B cell (primary cell): ENCODE results near the gene WDR83. TPM values are rescaled to one million over a fixed set of nuclear protein-coding genes. Genes with fewer than 3 reads are reported as not detected.

Experiments used
- ATAC-seq: fragments of 200-7000 bp; cut with Tn5 transposase; one replicate; pipeline ENCODE4 v1.10.0; 2021; ENCODE audit warnings: low read depth, mild to moderate bottlenecking, moderate number of reproducible peaks, moderate library complexity
- CTCF ChIA-PET: fragments of 350-600 bp; sonication (Branson Sonifier 250); formaldehyde crosslinking; loops from one replicate; lab custom pipeline; 2021; ENCODE audit warnings: antibody characterized with exemption, inconsistent platforms; lab: Charles Lee
- POLR2A ChIA-PET: fragments of 350-600 bp; sonication (Branson Sonifier 250); formaldehyde crosslinking; loops from one replicate; lab custom pipeline; 2021; ENCODE audit warnings: antibody characterized with exemption; lab: Charles Lee
- DNase-seq: peaks from one replicate; pipeline ENCODE4 v3.0.0; 2013
- H2AFZ ChIP-seq: 2 replicates; pipeline ENCODE4 v1.6.1; 2012; ENCODE audit warnings: mild to moderate bottlenecking, low read depth, low read length; ENCODE audit not compliant: insufficient read depth, poor library complexity, severe bottlenecking
- H3K27ac ChIP-seq, 2 donors: 1 replicate in 1 of 2; 2 replicates in 1 of 2; pipeline ENCODE4 v1.5.1; 2012 to 2013; ENCODE audit warnings: low read length in 2 of 2, mild to moderate bottlenecking in 2 of 2, moderate library complexity in 1 of 2
- H3K27me3 ChIP-seq, 4 experiments: fragments of 200-600 bp in 1 of 4; sonication (generic) in 1 of 4; replicated peaks in 1 of 4; 1 replicate in 2 of 4; 2 replicates in 2 of 4; pipeline versions ENCODE4 v1.6.1 to v1.7.0; 2013 to 2016; ENCODE audit warnings: low read length in 3 of 4, mild to moderate bottlenecking in 2 of 4, mixed read lengths in 1 of 4, moderate library complexity in 1 of 4; ENCODE audit not compliant: insufficient read depth in 4 of 4, control insufficient read depth in 3 of 4; ENCODE audit errors: control extremely low read depth in 1 of 4
- H3K36me3 ChIP-seq, 2 experiments: replicated peaks in 1 of 2; 1 replicate in 1 of 2; 2 replicates in 1 of 2; pipeline versions ENCODE4 v1.6.1 to v1.7.1; 2013; ENCODE audit warnings: low read length in 1 of 2; ENCODE audit not compliant: insufficient read depth in 2 of 2, control insufficient read depth in 1 of 2; ENCODE audit errors: control extremely low read depth in 1 of 2, extremely low read depth in 1 of 2
- H3K4me1 ChIP-seq, 2 donors: fragments of 200-600 bp in 1 of 2; sonication (generic) in 1 of 2; 1 replicate in 1 of 2; 2 replicates in 1 of 2; pipeline versions ENCODE4 v1.5.1 to v1.6.1; 2013 to 2017; ENCODE audit warnings: low read length in 2 of 2; ENCODE audit not compliant: control insufficient read depth in 2 of 2, insufficient read depth in 2 of 2
- H3K4me2 ChIP-seq: replicated peaks from 2 replicates; pipeline ENCODE3; 2012; ENCODE audit warnings: mild to moderate bottlenecking, low read depth, low read length; ENCODE audit not compliant: poor library complexity, severe bottlenecking
- H3K4me3 ChIP-seq, 5 experiments: fragments of 200-600 bp in 1 of 5; sonication (generic) in 1 of 5; 1 replicate in 3 of 5; 2 replicates in 2 of 5; pipeline versions ENCODE4 v1.5.1 to v1.7.0; 2011 to 2016; ENCODE audit warnings: low read length in 4 of 5, mild to moderate bottlenecking in 4 of 5, low read depth in 2 of 5, control low read depth in 1 of 5, moderate library complexity in 1 of 5; ENCODE audit not compliant: insufficient read depth in 1 of 5; ENCODE audit errors: control extremely low read depth in 1 of 5, extremely low read depth in 1 of 5
- H3K79me2 ChIP-seq: fragments of 200-600 bp; sonication (generic); one replicate; pipeline ENCODE4 v1.6.0; 2016; ENCODE audit warnings: low read length; ENCODE audit not compliant: control insufficient read depth, insufficient read depth
- H3K9ac ChIP-seq: fragments of 200-600 bp; sonication (generic); 2 replicates; pipeline ENCODE4 v1.6.1; 2017; ENCODE audit warnings: mild to moderate bottlenecking, low read length, moderate library complexity
- H3K9me3 ChIP-seq, 3 donors: one replicate each; pipeline versions ENCODE4 v1.6.1 to v1.7.1; 2013; ENCODE audit warnings: low read length in 2 of 3; ENCODE audit not compliant: control insufficient read depth in 2 of 3, insufficient read depth in 1 of 3; ENCODE audit errors: control extremely low read depth in 1 of 3
- H4K20me1 ChIP-seq: 2 replicates; pipeline ENCODE4 v1.6.0; 2012; ENCODE audit warnings: mild to moderate bottlenecking, low read length; ENCODE audit not compliant: insufficient read depth, control insufficient read depth, poor library complexity, severe bottlenecking
- H3K27ac Mint-ChIP-seq: one replicate; pipeline ENCODE4 v1.8.0; 2021; ENCODE audit warnings: mixed read lengths
- H3K27me3 Mint-ChIP-seq: one replicate; pipeline ENCODE4 v1.8.0; 2021; ENCODE audit warnings: mixed read lengths
- H3K4me1 Mint-ChIP-seq: one replicate; pipeline ENCODE4 v1.8.0; 2021; ENCODE audit warnings: mixed read lengths
- H3K4me3 Mint-ChIP-seq: one replicate; pipeline ENCODE4 v1.8.0; 2021; ENCODE audit warnings: mixed read lengths
- H3K9me3 Mint-ChIP-seq: one replicate; pipeline ENCODE4 v1.8.0; 2022; ENCODE audit warnings: mixed read lengths; ENCODE audit not compliant: insufficient read depth
- CTCF ChIP-seq: fragments of 200-600 bp; IDR thresholded peaks from one replicate; pipeline ENCODE4 v1.8.0; 2022; ENCODE audit warnings: antibody characterized with exemption, mild to moderate bottlenecking
- EZH2 ChIP-seq: IDR thresholded peaks from 2 replicates; pipeline ENCODE4 v1.6.1; 2012; ENCODE audit warnings: borderline replicate concordance, low read depth, mild to moderate bottlenecking, moderate library complexity, low read length; ENCODE audit not compliant: insufficient read depth, poor library complexity, severe bottlenecking
- WGBS: methylation state at CpG from one replicate; pipeline ENCODE4 v1.1.5; 2013; ENCODE audit warnings: missing lambda C conversion rate; ENCODE audit not compliant: insufficient coverage; 5-methylcytosine and 5-hydroxymethylcytosine counted together
- intact Hi-C: fragments of 100-400 bp; cut with micrococcal nuclease; formaldehyde crosslinking; loops from one replicate; pipeline ENCODE4 v1.10.0; 2022
- polyA plus RNA-seq: library from polyadenylated mRNA; depleted of rRNA; stranded (reverse); fragments of >200 nt; gene quantifications from 2 replicates; pipeline ENCODE4 v1.2.3, GENCODE V29; 2012
- total RNA-seq, 2 donors: library from RNA; stranded (reverse); fragments of 120-200 nt in 1 of 2; gene quantifications; 1 replicate in 1 of 2; 2 replicates in 1 of 2; pipeline versions ENCODE4 v1.2.3 to v1.2.4, GENCODE V29; 2013 to 2022

The WDR83 gene
- total and polyA plus RNA-seq, 2 donors (not counting 1 experiment from before 2014, with no cell fraction given), result 16.3 to 24.6 TPM

GRCh38 chr19:12664406-12665280, 2.0 kb upstream of the WDR83 start:
- H3K79me2 ChIP-seq, result peaks cover 91% of the 10 kb centered on the region
- no peak for TF ChIP-seq CTCF
- no peak for TF ChIP-seq EZH2
- H3K27ac Mint-ChIP-seq, result peak overlapping the region; percentile 97
- ChIA-PET POLR2A (interaction anchor here (0.5 to 3.7 kb wide), 7 partner anchors 16 to 1959 kb away, joined by 3 to 16 read pairs (median 6); partner anchors contain the start of genes ZNF490, ZNF564, ZNF791 and ZNF799), CTCF (interaction anchor here (0.7 to 3.2 kb wide), 5 partner anchors 9 to 101 kb away, joined by 3 to 14 read pairs (median 3); partner anchors contain the start of gene DHPS)
- intact Hi-C loops, result loop anchor here (1.0 to 5.0 kb wide), 5 partner anchors 24 to 222 kb away; partner anchors contain the start of genes FBXW9, TNPO2 and ZNF443
- H3K36me3 ChIP-seq, result peaks cover 4 to 54% of the 10 kb centered on the region in 2 experiments
- peak overlapping the region in 1 of 5 experiments; percentile 93 for H3K4me3 ChIP-seq
- DNase-seq (no peak), ATAC-seq (no peak)
- no peaks in the 10 kb centered on the region for H3K27me3 Mint-ChIP-seq
- no peaks in the 10 kb centered on the region for H3K9me3 Mint-ChIP-seq
- H2AFZ ChIP-seq, result no peak overlapping the region
- WGBS, result 82% methylated on average over 29 of the region's 29 CpGs
- H3K4me1 Mint-ChIP-seq, result peaks cover 60% of the 10 kb centered on the region
- H3K4me3 Mint-ChIP-seq, result peak overlapping the region; percentile 98
- no peaks in the 10 kb centered on the region for H3K27me3 ChIP-seq
- peak overlapping the region; percentile 95 to 99 for H3K27ac ChIP-seq
- H3K9me3 ChIP-seq, result no peaks in the 10 kb centered on the region
- H3K9ac ChIP-seq, result no peak overlapping the region
- H3K4me2 ChIP-seq, result peak overlapping the region; percentile 88
- peaks cover 37% of the 10 kb centered on the region for H4K20me1 ChIP-seq
- peaks cover 29 to 48% of the 10 kb centered on the region in 2 donors for H3K4me1 ChIP-seq
